SK-N-SH treated with all-trans-retinoic acid at 6 μM for 48 hours (cell line): ENCODE measurements around the gene RBFOX1.

Source experiments
- ATAC-seq: fragments of 200-7000 bp; cut with Tn5 transposase; 3 replicates; pipeline ENCODE4 v1.9.1; 2020; ENCODE audit warnings: mild to moderate bottlenecking, moderate library complexity
- ARNTL ChIP-seq: fragments of 450-650 bp; formaldehyde crosslinking; IDR thresholded peaks from 2 replicates; pipeline ENCODE4 v1.5.0; 2020; ENCODE audit warnings: low read depth, mild to moderate bottlenecking, moderate library complexity, borderline replicate concordance
- BACH2 ChIP-seq: fragments of 250-450 bp; sonication (Bioruptor Pico); IDR thresholded peaks from 2 replicates; pipeline ENCODE4 v1.9.0; 2021; ENCODE audit warnings: mild to moderate bottlenecking, borderline replicate concordance
- CREB5 ChIP-seq: fragments of 250-450 bp; sonication (Bioruptor Pico); IDR thresholded peaks from 2 replicates; pipeline ENCODE4 v1.5.1; 2020; ENCODE audit warnings: low read depth, mild to moderate bottlenecking, moderate library complexity
- CSDC2 ChIP-seq: fragments of 250-450 bp; sonication (Bioruptor Pico); IDR thresholded peaks from 2 replicates; pipeline ENCODE4 v1.5.0; 2020; ENCODE audit warnings: mild to moderate bottlenecking, moderate library complexity
- GLIS3 ChIP-seq: fragments of 250-450 bp; sonication (Bioruptor Pico); IDR thresholded peaks from 2 replicates; pipeline ENCODE4 v1.5.0; 2020; ENCODE audit warnings: mild to moderate bottlenecking, moderate library complexity
- OSR1 ChIP-seq: fragments of 250-450 bp; sonication (Bioruptor Pico); IDR thresholded peaks from 2 replicates; pipeline ENCODE4 v1.8.0; 2022; ENCODE audit warnings: moderate library complexity, mild to moderate bottlenecking, inconsistent platforms
- PPARA ChIP-seq: fragments of 250-450 bp; sonication (Bioruptor Pico); IDR thresholded peaks from 2 replicates; pipeline ENCODE4 v1.5.0; 2020; ENCODE audit warnings: mild to moderate bottlenecking, borderline replicate concordance
- RARB ChIP-seq: fragments of 250-450 bp; sonication (Bioruptor Pico); IDR thresholded peaks from 2 replicates; pipeline ENCODE4 v1.8.0; 2021; ENCODE audit warnings: mild to moderate bottlenecking, moderate library complexity
- SNAI2 ChIP-seq: fragments of 250-450 bp; sonication (Bioruptor Pico); IDR thresholded peaks from 2 replicates; pipeline ENCODE4 v1.5.0; 2020; ENCODE audit warnings: mild to moderate bottlenecking, moderate library complexity
- TCF4 ChIP-seq: fragments of 250-450 bp; sonication (Bioruptor Pico); IDR thresholded peaks from 2 replicates; pipeline ENCODE4 v1.8.0; 2021; ENCODE audit warnings: mild to moderate bottlenecking, moderate library complexity, borderline replicate concordance
- TOX ChIP-seq: fragments of 250-450 bp; sonication (Bioruptor Pico); IDR thresholded peaks from 2 replicates; pipeline ENCODE4 v1.8.0; 2021; ENCODE audit warnings: mild to moderate bottlenecking, moderate library complexity, borderline replicate concordance
- TSHZ2 ChIP-seq: fragments of 250-450 bp; sonication (Bioruptor Pico); IDR thresholded peaks from 2 replicates; pipeline ENCODE4 v1.5.0; 2020; ENCODE audit warnings: mild to moderate bottlenecking, moderate library complexity
- ZC3H10 ChIP-seq: fragments of 250-450 bp; sonication (Bioruptor Pico); IDR thresholded peaks from 2 replicates; pipeline ENCODE4 v1.5.1; 2021; ENCODE audit warnings: mild to moderate bottlenecking, moderate library complexity
- ZFP3 ChIP-seq: fragments of 250-450 bp; sonication (Bioruptor Pico); IDR thresholded peaks from 2 replicates; pipeline ENCODE4 v1.5.0; 2020; ENCODE audit warnings: mild to moderate bottlenecking, moderate library complexity
- ZFP30 ChIP-seq: fragments of 450-650 bp; formaldehyde crosslinking; IDR thresholded peaks from 2 replicates; pipeline ENCODE4 v1.5.0; 2022; ENCODE audit warnings: mild to moderate bottlenecking, moderate library complexity
- ZNF565 ChIP-seq: fragments of 450-650 bp; formaldehyde crosslinking; conservative IDR thresholded peaks from 2 replicates; pipeline ENCODE4 v1.5.0; 2020; ENCODE audit warnings: low read depth, mild to moderate bottlenecking, moderate library complexity
- ZNF70 ChIP-seq: fragments of 450-650 bp; formaldehyde crosslinking; IDR thresholded peaks from 2 replicates; pipeline ENCODE4 v1.5.0; 2020; ENCODE audit warnings: mild to moderate bottlenecking, moderate library complexity
- ZNF8 ChIP-seq: fragments of 450-650 bp; formaldehyde crosslinking; IDR thresholded peaks from 2 replicates; pipeline ENCODE4 v1.5.0; 2020; ENCODE audit warnings: mild to moderate bottlenecking, moderate library complexity
- TF ChIP-seq, protein P1 (sequence below): fragments of 250-450 bp; sonication (Bioruptor Pico); IDR thresholded peaks from 2 replicates; pipeline ENCODE4 v1.5.1; 2021; ENCODE audit warnings: mild to moderate bottlenecking, moderate library complexity
- TF ChIP-seq, protein P2 (sequence below): fragments of 250-450 bp; sonication (Bioruptor Pico); IDR thresholded peaks from 2 replicates; pipeline ENCODE4 v1.8.0; 2020; ENCODE audit warnings: mild to moderate bottlenecking, moderate library complexity, borderline replicate concordance

RBFOX1 gene

GRCh38 chr16:7503666-7504065 is 171.0 kb downstream of the RBFOX1 start:
- no peak for ATAC-seq

DNA sequence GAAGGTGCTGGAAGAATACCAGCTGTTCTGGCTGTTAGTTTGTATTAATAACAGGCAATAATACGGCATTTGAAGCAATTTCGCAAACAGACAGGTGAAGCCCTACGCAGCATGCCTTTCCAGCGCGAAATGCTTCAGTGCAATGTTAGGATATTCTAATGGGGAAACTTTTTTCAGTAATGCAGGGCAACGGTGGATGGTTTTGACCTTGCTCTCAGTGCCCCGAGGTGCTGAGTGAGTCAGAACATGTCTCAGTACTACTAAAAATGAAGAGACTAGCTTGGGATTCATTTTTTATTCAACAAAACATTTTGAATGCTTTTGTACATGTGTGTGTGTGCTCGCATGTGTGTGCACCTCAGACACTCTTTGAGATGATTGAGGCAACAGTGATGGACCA is 172.2 kb downstream of the RBFOX1 start:
- TF ChIP-seq ARNTL (CRISPR knock-in tag), result no peak
- TF ChIP-seq ZNF70 (CRISPR knock-in tag), result no peak
- no peak for TF ChIP-seq OSR1 (CRISPR knock-in tag)
- TF ChIP-seq ZC3H10 (CRISPR knock-in tag), result no peak
- no peak for TF ChIP-seq RARB (CRISPR knock-in tag)
- no peak for TF ChIP-seq TOX
- no peak for TF ChIP-seq SNAI2 (CRISPR knock-in tag)
- no peak for TF ChIP-seq ZNF8 (CRISPR knock-in tag)
- TF ChIP-seq TCF4 (CRISPR knock-in tag), result no peak
- TF ChIP-seq ZNF565 (CRISPR knock-in tag), result no peak
- ATAC-seq, result no peak

More at GRCh38 chr16:7503666-7504065, 171.0 kb downstream of the RBFOX1 start:
- TF ChIP-seq ZFP3 (CRISPR knock-in tag), result no peak
- TF ChIP-seq BACH2, result no peak
- TF ChIP-seq TOX, result no peak
- TF ChIP-seq ARNTL (CRISPR knock-in tag), result no peak
- TF ChIP-seq TCF4 (CRISPR knock-in tag), result no peak
- no peak for TF ChIP-seq RARB (CRISPR knock-in tag)
- TF ChIP-seq OSR1 (CRISPR knock-in tag), result no peak
- TF ChIP-seq ZC3H10 (CRISPR knock-in tag), result no peak
- TF ChIP-seq ZNF565 (CRISPR knock-in tag), result no peak
- TF ChIP-seq, protein P1, sequence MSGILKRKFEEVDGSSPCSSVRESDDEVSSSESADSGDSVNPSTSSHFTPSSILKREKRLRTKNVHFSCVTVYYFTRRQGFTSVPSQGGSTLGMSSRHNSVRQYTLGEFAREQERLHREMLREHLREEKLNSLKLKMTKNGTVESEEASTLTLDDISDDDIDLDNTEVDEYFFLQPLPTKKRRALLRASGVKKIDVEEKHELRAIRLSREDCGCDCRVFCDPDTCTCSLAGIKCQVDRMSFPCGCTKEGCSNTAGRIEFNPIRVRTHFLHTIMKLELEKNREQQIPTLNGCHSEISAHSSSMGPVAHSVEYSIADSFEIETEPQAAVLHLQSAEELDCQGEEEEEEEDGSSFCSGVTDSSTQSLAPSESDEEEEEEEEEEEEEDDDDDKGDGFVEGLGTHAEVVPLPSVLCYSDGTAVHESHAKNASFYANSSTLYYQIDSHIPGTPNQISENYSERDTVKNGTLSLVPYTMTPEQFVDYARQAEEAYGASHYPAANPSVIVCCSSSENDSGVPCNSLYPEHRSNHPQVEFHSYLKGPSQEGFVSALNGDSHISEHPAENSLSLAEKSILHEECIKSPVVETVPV (CRISPR knock-in tag), result no peak
- TF ChIP-seq CSDC2 (CRISPR knock-in tag), result no peak
- TF ChIP-seq, all 23 proteins: peak for 0

- TF ChIP-seq, protein P1 (CRISPR knock-in tag), result no peak
- TF ChIP-seq TSHZ2 (CRISPR knock-in tag), result no peak
- TF ChIP-seq, protein P2, sequence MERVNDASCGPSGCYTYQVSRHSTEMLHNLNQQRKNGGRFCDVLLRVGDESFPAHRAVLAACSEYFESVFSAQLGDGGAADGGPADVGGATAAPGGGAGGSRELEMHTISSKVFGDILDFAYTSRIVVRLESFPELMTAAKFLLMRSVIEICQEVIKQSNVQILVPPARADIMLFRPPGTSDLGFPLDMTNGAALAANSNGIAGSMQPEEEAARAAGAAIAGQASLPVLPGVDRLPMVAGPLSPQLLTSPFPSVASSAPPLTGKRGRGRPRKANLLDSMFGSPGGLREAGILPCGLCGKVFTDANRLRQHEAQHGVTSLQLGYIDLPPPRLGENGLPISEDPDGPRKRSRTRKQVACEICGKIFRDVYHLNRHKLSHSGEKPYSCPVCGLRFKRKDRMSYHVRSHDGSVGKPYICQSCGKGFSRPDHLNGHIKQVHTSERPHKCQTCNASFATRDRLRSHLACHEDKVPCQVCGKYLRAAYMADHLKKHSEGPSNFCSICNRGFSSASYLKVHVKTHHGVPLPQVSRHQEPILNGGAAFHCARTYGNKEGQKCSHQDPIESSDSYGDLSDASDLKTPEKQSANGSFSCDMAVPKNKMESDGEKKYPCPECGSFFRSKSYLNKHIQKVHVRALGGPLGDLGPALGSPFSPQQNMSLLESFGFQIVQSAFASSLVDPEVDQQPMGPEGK (CRISPR knock-in tag), result no peak
- TF ChIP-seq ZFP3 (CRISPR knock-in tag), result no peak
- no peak for TF ChIP-seq ZFP30 (CRISPR knock-in tag)
- TF ChIP-seq PPARA (CRISPR knock-in tag), result no peak
- no peak for TF ChIP-seq TCF4 (CRISPR knock-in tag)
- no peak for TF ChIP-seq SNAI2 (CRISPR knock-in tag)
- TF ChIP-seq TOX, result no peak
- TF ChIP-seq CSDC2 (CRISPR knock-in tag), result no peak
- TF ChIP-seq ARNTL (CRISPR knock-in tag), result no peak
- no peak for TF ChIP-seq ZNF70 (CRISPR knock-in tag)
- TF ChIP-seq BACH2, result no peak
- TF ChIP-seq OSR1 (CRISPR knock-in tag), result no peak
- TF ChIP-seq GLIS3 (CRISPR knock-in tag), result no peak
- no peak for TF ChIP-seq RARB (CRISPR knock-in tag)
- no peak for TF ChIP-seq CREB5 (CRISPR knock-in tag)
- no peak for ATAC-seq
These were observed 172.8 kb downstream of the RBFOX1 start for GRCh38 chr16:7505495-7505894.
